HCT116 (cell line): ENCODE results near the gene RANBP9. TPM values are rescaled to one million over a fixed set of nuclear protein-coding genes. Genes with fewer than 3 reads are reported as not detected.

Experiments
- ATAC-seq: fragments of 200-7000 bp; cut with Tn5 transposase; 2 replicates; pipeline ENCODE4 v1.9.1; 2020; ENCODE audit warnings: mild to moderate bottlenecking, moderate library complexity
- BruUV-seq: library from RNA; stranded (reverse); fragments of 400-500 nt; replicated peaks from 2 replicates; lab custom pipeline; 2021; lab: Mats Ljungman, UMichigan
- CTCF ChIA-PET: fragments of 300-600 bp; sonication (Branson Sonifier 250); formaldehyde crosslinking; loops from one replicate; lab custom pipeline; 2021; ENCODE audit warnings: antibody characterized with exemption; lab: Charles Lee
- POLR2A ChIA-PET: fragments of 300-600, 350-600 bp; sonication (Branson Sonifier 250); formaldehyde crosslinking; loops from one replicate; lab custom pipeline; 2021; ENCODE audit warnings: antibody characterized with exemption; lab: Charles Lee
- RAD21 ChIA-PET, 2 experiments: fragments of 300-600 bp; sonication (Branson Sonifier 250); formaldehyde crosslinking; loops; one replicate each; lab custom pipeline; 2023; ENCODE audit warnings: low total read pairs in 2 of 2; ENCODE audit not compliant: uncharacterized antibody in 2 of 2, unreplicated experiment in 2 of 2, low non-redundant PET in 1 of 2; lab: Charles Lee
- DNase-seq: peaks from one replicate; pipeline ENCODE4 v3.0.0-alpha.2; 2010; ENCODE audit warnings: low read depth, low spot score
- H2AFZ ChIP-seq: fragments of 200-600 bp; shearing (Covaris generic), sonication (generic); 2 replicates; pipeline ENCODE4 v1.6.1; 2017; ENCODE audit warnings: low read depth, mixed run types, mixed read lengths, antibody characterized with exemption, low read length; ENCODE audit not compliant: poor library complexity, severe bottlenecking
- H3K27ac ChIP-seq: 2 replicates; pipeline ENCODE4 v1.5.1; 2012; ENCODE audit warnings: low read depth, low read length
- H3K27me3 ChIP-seq: fragments of 200-600 bp; sonication (generic); 2 replicates; pipeline ENCODE4 v1.6.1; 2016; ENCODE audit warnings: mixed run types, low read length, mixed read lengths; ENCODE audit not compliant: insufficient read depth
- H3K36me3 ChIP-seq, 2 experiments: fragments of 200-500 bp in 1 of 2; fragments of 200-600 bp in 1 of 2; sonication (Bioruptor generic) in 1 of 2; sonication (generic) in 1 of 2; 2 replicates each; pipeline versions ENCODE4 v1.5.1 to v1.6.1; 2014 to 2016; ENCODE audit warnings: low read length in 2 of 2, inconsistent platforms in 1 of 2, mixed read lengths in 1 of 2, mixed run types in 1 of 2; ENCODE audit not compliant: insufficient read depth in 2 of 2, control insufficient read depth in 1 of 2
- H3K4me1 ChIP-seq, 2 experiments: fragments of 200-600 bp in 1 of 2; sonication (generic) in 1 of 2; 2 replicates each; pipeline versions ENCODE4 v1.5.1 to v1.6.1; 2012 to 2017; ENCODE audit warnings: low read length in 2 of 2, inconsistent platforms in 1 of 2, mild to moderate bottlenecking in 1 of 2, mixed read lengths in 1 of 2, mixed run types in 1 of 2, moderate library complexity in 1 of 2; ENCODE audit not compliant: insufficient read depth in 2 of 2, control insufficient read depth in 1 of 2
- H3K4me2 ChIP-seq: fragments of 200-600 bp; sonication (generic); 2 replicates; pipeline ENCODE4 v1.6.1; 2017; ENCODE audit warnings: mixed run types, low read length, mixed read lengths
- H3K4me3 ChIP-seq, 2 experiments: fragments of 200-600 bp in 1 of 2; sonication (generic) in 1 of 2; replicated peaks in 1 of 2; 2 replicates each; pipeline ENCODE4 v1.5.1; 2011 to 2016; ENCODE audit warnings: low read length in 2 of 2, control low read depth in 1 of 2, low read depth in 1 of 2, mild to moderate bottlenecking in 1 of 2, mixed read lengths in 1 of 2, mixed run types in 1 of 2
- H3K79me2 ChIP-seq: fragments of 200-600 bp; sonication (generic); 2 replicates; pipeline ENCODE4 v1.6.1; 2017; ENCODE audit warnings: mild to moderate bottlenecking, mixed run types, low read length, moderate library complexity, mixed read lengths; ENCODE audit not compliant: insufficient read depth
- H3K9ac ChIP-seq: fragments of 200-600 bp; sonication (generic); 2 replicates; pipeline ENCODE4 v1.6.1; 2016; ENCODE audit warnings: low read length, mixed read lengths
- H3K9me2 ChIP-seq: fragments of 200-600 bp; sonication (generic), shearing (Covaris generic); 2 replicates; pipeline ENCODE4 v1.6.1; 2017; ENCODE audit warnings: mixed run types, mild to moderate bottlenecking, moderate library complexity; ENCODE audit not compliant: insufficient read depth
- H3K9me3 ChIP-seq, 2 experiments: fragments of 200-500 bp in 1 of 2; fragments of 200-600 bp in 1 of 2; sonication (Bioruptor generic) in 1 of 2; sonication (generic) in 1 of 2; 2 replicates each; pipeline ENCODE4 v1.6.1; 2014 to 2017; ENCODE audit warnings: low read length in 2 of 2, mixed read lengths in 2 of 2, inconsistent platforms in 1 of 2, low read depth in 1 of 2, mild to moderate bottlenecking in 1 of 2, mixed run types in 1 of 2, moderate library complexity in 1 of 2; ENCODE audit not compliant: control insufficient read depth in 1 of 2, insufficient read depth in 1 of 2
- H4K20me1 ChIP-seq: fragments of 200-600 bp; sonication (generic), shearing (Covaris generic); 2 replicates; pipeline ENCODE4 v1.6.1; 2017; ENCODE audit warnings: mixed run types, mild to moderate bottlenecking, moderate library complexity; ENCODE audit not compliant: insufficient read depth
- ATF3 ChIP-seq: IDR thresholded peaks from 2 replicates; pipeline ENCODE4 v1.6.1; 2012
- CBX3 ChIP-seq: IDR thresholded peaks from 2 replicates; pipeline ENCODE4 v1.6.1; 2012; ENCODE audit warnings: low read depth
- CEBPB ChIP-seq: IDR thresholded peaks from 2 replicates; pipeline ENCODE4 v1.6.1; 2012; ENCODE audit warnings: low read depth
- CTCF ChIP-seq, 3 experiments: fragments of 200-600 bp in 1 of 3; sonication (generic) in 1 of 3; IDR thresholded peaks in 2 of 3; conservative IDR thresholded peaks in 1 of 3; 2 replicates each; pipeline ENCODE4 v1.5.1; 2012 to 2017; ENCODE audit warnings: low read depth in 2 of 3, low read length in 2 of 3, antibody characterized with exemption in 1 of 3, borderline replicate concordance in 1 of 3, control low read depth in 1 of 3, mild to moderate bottlenecking in 1 of 3, mixed read lengths in 1 of 3, mixed run types in 1 of 3, moderate library complexity in 1 of 3; ENCODE audit not compliant: insufficient read depth in 1 of 3
- EGR1 ChIP-seq: IDR thresholded peaks from 2 replicates; pipeline ENCODE4 v1.6.1; 2012; ENCODE audit warnings: low read depth
- ELF1 ChIP-seq: IDR thresholded peaks from 2 replicates; pipeline ENCODE4 v1.6.1; 2012; ENCODE audit warnings: low read depth, borderline replicate concordance
- JUND ChIP-seq: IDR thresholded peaks from 2 replicates; pipeline ENCODE4 v1.6.1; 2012
- MAX ChIP-seq: IDR thresholded peaks from 2 replicates; pipeline ENCODE4 v1.6.1; 2012
- RAD21 ChIP-seq: IDR thresholded peaks from 2 replicates; pipeline ENCODE4 v1.6.1; 2012; ENCODE audit warnings: low read depth, mild to moderate bottlenecking
- REST ChIP-seq: IDR thresholded peaks from 2 replicates; pipeline ENCODE4 v1.6.1; 2012; ENCODE audit warnings: low read depth
- SIN3A ChIP-seq: IDR thresholded peaks from 2 replicates; pipeline ENCODE4 v1.6.1; 2012; ENCODE audit warnings: low read depth
- SP1 ChIP-seq: IDR thresholded peaks from 2 replicates; pipeline ENCODE4 v1.6.1; 2012; ENCODE audit warnings: low read depth
- SRF ChIP-seq: IDR thresholded peaks from 2 replicates; pipeline ENCODE4 v1.6.1; 2012; ENCODE audit warnings: low read depth
- TCF7L2 ChIP-seq: IDR thresholded peaks from 2 replicates; pipeline ENCODE4 v1.7.0; 2011; ENCODE audit warnings: borderline replicate concordance, inconsistent platforms; ENCODE audit not compliant: insufficient read depth, insufficient read length; ENCODE audit errors: extremely low read depth
- ZBTB33 ChIP-seq: IDR thresholded peaks from 2 replicates; pipeline ENCODE4 v1.6.1; 2011; ENCODE audit warnings: mild to moderate bottlenecking, low read length, moderate library complexity; ENCODE audit not compliant: insufficient replicate concordance; ENCODE audit errors: extremely low read depth
- ZFX ChIP-seq: fragments of 450-650 bp; IDR thresholded peaks from 2 replicates; pipeline ENCODE4 v1.6.1; 2017
- ZNF274 ChIP-seq: fragments of 200-500 bp; sonication (Bioruptor generic); IDR thresholded peaks from 2 replicates; pipeline ENCODE4 v1.6.1; 2014; ENCODE audit warnings: mild to moderate bottlenecking, low read depth, low read length, inconsistent platforms
- intact Hi-C: fragments of 100-400 bp; cut with micrococcal nuclease; formaldehyde crosslinking; loops from 2 replicates; pipeline ENCODE4 v1.10.0; 2022
- total RNA-seq: library from RNA; stranded (reverse); gene quantifications from one replicate; pipeline ENCODE4 v1.2.1, GENCODE V29; 2021; ENCODE audit not compliant: unreplicated experiment

Gene RANBP9
- total RNA-seq, 1 experiment from 2014 or later: 48.0 TPM

- TF ChIP-seq CEBPB: no peak
- no peak for TF ChIP-seq ZFX
- no peak for TF ChIP-seq ELF1
- TF ChIP-seq RAD21: no peak
- no peak for TF ChIP-seq SP1
- TF ChIP-seq SRF: no peak
- TF ChIP-seq MAX: no peak
- no peak for TF ChIP-seq ZBTB33
- TF ChIP-seq CBX3: no peak
- TF ChIP-seq TCF7L2: no peak
Measured at GRCh38 chr6:13579911-13580310, 131.7 kb downstream of the RANBP9 start (continued).

- Histone ChIP-seq H3K79me2 (peaks cover 7% of the 10 kb centered on the region; the same call in 1 of the 2 replicates), H3K4me3 (no peak overlapping the region), H2AFZ (no peak overlapping the region), H3K4me2 (no peak overlapping the region), H3K9ac (no peak overlapping the region), H3K27me3 (no peaks in the 10 kb centered on the region), H3K36me3 (no peaks in the 10 kb centered on the region), H3K4me1 (peaks cover 8 to 21% of the 10 kb centered on the region in 2 experiments), H3K9me2 (no peaks in the 10 kb centered on the region), H3K9me3 (no peaks in the 10 kb centered on the region), H3K27ac (no peak overlapping the region), H4K20me1 (no peaks in the 10 kb centered on the region)
- no peak for ATAC-seq
- TF ChIP-seq CTCF (IDR thresholded peaks at IDR 0.05 in 2 of 3, conservative IDR thresholded peaks at IDR 0.05 in 1 of 3; ENCODE audit: borderline replicate concordance in 1 of 3, insufficient read depth in 1 of 3, low read depth in 2 of 3, low read length in 2 of 3) (no peak), RAD21 (no peak), CBX3 (no peak), SRF (no peak), EGR1 (no peak), ZFX (no peak), SP1 (no peak), SIN3A (no peak), ATF3 (no peak), JUND (no peak), REST (no peak), MAX (no peak), ZNF274 (no peak), TCF7L2 (no peak)
- DNase-seq: no peak
- ChIA-PET CTCF (no interaction called here), RAD21 (no interaction called here), POLR2A (no interaction called here)
- BruUV-seq: no TSS peak
- intact Hi-C loops: no loop called here
Measured at GRCh38 chr6:13577926-13578325, 133.7 kb downstream of the RANBP9 start.
